D721Med (cell line): ENCODE data around the gene DEDD.

ENCODE experiments used
- DNase-seq: peaks from one replicate; pipeline ENCODE4 v3.0.0; 2011; ENCODE audit warnings: low spot score; ENCODE audit not compliant: insufficient read length
- FAIRE-seq: peaks from 2 replicates; lab custom pipeline; 2011; peaks lifted over from hg19 to GRCh38; lab: Jason Lieb, UNC
- TF ChIP-seq, protein P1 (sequence below): IDR thresholded peaks from 2 replicates; pipeline ENCODE4 v1.5.1; 2012; ENCODE audit warnings: mild to moderate bottlenecking, control low read depth; ENCODE audit not compliant: insufficient read depth; ENCODE audit errors: missing control alignments

Gene DEDD

DNA sequence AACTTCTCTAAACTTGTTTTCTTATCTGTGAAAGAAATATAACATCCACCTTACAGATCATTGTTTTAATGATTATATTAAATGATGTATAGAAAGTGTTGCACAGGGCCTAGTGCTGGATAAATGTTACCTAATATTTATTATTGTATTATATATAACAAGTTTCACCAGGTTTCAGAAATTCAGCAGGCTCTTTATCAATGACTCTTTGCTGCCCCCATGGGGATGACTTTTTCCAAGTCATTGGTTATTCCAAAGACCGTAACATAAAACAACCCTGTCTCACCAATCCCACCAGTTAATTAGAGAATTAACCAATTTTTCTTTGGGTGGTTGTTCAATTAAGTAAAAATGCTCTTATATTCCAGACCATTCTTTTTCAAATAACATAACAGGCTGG, 7.3 kb upstream of the DEDD start:
- FAIRE-seq: no peak
- TF ChIP-seq, protein P1, sequence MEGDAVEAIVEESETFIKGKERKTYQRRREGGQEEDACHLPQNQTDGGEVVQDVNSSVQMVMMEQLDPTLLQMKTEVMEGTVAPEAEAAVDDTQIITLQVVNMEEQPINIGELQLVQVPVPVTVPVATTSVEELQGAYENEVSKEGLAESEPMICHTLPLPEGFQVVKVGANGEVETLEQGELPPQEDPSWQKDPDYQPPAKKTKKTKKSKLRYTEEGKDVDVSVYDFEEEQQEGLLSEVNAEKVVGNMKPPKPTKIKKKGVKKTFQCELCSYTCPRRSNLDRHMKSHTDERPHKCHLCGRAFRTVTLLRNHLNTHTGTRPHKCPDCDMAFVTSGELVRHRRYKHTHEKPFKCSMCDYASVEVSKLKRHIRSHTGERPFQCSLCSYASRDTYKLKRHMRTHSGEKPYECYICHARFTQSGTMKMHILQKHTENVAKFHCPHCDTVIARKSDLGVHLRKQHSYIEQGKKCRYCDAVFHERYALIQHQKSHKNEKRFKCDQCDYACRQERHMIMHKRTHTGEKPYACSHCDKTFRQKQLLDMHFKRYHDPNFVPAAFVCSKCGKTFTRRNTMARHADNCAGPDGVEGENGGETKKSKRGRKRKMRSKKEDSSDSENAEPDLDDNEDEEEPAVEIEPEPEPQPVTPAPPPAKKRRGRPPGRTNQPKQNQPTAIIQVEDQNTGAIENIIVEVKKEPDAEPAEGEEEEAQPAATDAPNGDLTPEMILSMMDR: peak; percentile 69
- no peak for DNase-seq

DNA sequence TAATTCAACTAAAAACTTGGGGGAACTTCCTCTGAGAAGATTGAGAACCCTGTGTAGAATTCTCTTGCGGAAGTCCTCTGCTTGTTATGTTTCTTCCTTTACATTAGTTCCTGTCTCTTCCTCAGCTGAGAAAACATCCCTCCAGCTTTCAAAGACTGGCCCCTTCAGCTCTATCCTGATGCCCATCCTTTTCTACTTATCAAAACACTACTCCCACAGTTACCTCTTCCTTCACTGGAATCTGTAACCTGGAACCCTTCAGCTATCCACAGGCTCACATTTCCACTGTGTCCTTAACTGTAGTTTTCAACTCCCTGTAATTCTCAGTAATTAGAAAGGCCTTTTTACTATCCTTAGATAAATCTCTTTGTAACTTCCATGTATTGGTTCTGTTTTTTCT, 6.0 kb upstream of the DEDD start:
- FAIRE-seq: no peak
- no peak for DNase-seq
- TF ChIP-seq, protein P1: no peak

DNA sequence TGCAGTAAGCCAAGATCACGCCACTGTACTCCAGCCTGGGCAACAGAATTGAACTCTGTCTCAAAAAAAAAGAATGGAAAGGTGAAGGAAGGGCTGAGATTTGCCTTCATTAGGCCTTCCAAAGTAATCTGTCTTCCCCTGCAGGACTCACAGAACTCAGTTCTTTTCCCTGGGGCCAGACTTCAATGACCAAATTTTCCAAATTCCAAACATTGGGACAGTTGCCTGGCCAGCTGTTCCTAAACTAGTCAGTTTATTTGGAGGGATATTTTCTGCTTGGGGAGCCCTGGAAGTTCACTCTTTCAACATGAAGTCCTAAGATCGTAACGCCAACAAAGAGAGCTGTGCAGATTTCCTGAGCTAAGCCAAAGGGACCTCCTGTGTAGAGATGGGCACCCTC, 5.4 kb upstream of the DEDD start:
- TF ChIP-seq, protein P1: no peak
- no peak for FAIRE-seq
- DNase-seq: no peak

DNA sequence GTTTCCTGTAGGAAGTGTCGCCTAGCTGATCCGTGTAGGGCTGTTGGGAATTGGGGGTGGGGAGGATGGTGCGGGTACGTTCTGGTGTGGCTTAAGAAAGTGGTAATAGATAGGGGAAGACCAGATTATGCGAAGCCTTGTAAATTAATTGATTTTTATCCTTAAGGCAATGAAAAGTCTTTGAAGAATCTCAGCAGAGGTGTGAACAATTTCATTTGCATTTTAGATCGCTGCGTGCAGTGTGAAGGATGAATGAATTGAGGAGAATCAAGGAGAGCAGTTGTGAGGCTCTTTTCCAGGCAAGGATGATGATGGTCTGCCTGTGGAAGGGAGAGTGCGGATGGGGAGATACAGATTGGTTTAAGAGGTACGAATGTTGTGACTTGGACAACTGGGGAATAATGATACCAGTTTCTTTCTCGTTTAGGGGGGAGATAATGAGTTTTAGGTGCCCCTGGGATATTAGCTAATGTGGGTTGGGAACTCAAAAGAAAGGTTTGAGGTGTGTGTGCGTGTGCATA, 813 bp upstream of the DEDD start:
- DNase-seq (no peak), FAIRE-seq (no peak)
- TF ChIP-seq, protein P1: no peak

DNA sequence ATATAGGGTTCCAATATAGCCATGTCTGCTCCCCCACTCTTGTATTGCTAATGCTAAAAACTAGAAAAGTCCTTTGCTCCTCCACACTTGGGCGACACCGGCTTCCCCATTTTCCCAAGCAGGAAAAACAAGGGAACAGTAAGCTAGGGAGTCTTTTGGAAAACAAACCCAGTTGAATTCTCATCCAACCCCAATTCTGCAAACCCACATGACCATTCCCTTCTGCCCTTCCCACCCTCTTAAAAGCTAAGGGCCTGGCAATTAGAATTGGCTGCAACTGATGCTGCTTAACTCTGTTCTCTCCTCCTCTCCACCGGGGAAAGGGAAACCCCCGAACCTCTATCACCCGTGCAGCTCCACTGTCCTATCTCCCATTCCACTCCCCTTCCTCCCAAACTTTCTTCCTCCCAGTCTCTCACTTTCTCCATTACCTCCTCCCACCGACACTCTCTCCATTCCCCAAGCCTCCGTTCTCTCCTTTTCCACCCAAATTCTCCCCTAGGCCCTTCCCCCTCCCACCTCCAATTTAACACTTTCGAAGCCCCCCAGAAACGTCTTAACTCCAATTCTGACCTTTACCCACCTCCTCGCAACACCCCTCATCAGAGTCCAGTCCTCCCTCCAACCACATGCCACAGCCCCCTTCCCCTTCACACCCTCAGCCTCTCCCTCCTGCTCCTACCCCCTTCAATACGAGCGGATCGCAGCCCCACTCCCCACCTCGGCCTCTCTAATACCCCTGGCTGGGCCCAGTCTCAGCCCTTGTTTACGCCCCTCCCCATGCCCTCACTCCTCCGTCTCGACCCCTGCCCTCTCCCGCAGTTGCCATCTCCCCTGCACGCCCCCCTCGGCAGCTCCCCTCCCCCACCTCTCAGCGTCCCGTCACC, 701 bp downstream of the DEDD start:
- DNase-seq: no peak
- no peak for FAIRE-seq
- TF ChIP-seq, protein P1: no peak

DNA sequence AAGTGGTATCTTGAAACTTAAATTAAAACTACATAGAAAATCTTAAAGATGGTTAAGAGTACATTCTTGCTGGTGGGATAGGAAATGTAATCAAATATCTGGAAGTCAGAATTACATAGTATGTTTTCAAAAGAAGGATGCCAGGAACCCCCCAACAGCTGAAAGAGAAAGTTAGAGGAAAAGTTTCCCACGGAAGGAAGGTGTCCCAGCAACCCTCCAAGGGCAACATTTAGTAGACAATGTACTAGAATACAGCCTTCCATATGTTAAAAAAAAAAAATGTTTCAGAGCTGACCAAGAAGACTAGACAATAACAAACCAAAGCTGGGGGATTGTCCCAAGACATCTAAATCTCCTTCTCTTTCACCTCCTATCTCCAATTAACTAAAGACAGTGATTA, 2.2 kb downstream of the DEDD start:
- TF ChIP-seq, protein P1: no peak
- FAIRE-seq (no peak), DNase-seq (no peak)

DNA sequence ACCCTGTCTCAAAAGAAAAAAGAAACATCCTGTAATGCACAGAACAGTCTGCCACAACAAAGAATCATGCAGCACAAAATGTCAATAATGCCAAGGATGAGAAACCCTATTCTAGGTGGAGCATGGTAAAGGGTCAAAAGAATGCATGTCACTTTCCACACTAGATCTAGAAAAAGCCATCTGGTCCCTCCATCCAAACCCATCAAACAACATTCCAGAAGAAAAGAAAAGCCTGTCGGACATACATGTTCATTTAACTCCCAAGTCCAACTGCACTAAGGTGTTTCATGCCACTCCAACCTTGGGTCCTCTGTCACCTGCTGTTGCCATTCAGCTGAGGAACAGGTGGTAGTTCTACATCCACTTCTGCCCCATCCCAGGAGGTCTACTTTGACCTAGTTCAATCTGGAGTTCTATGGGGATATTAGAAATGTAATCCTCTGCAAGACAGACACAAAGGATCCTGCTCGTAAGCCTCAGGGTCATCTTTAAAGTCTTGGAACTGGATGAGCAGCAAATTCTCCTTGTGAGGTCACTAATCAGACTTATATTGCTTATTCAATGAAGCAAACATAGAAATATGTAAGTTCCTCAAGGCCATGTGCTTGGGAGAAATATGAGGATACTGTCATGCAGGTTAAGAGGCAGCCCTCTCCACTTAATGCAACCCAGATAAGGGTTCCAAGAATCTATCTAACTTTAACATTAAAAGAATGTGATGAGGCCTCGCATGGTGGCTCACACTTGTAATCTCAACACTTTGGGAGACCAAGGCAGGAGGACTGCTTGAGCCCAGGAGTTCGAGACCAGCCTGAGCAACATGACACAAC, 3.7 kb downstream of the DEDD start:
- FAIRE-seq: no peak
- DNase-seq: no peak
- TF ChIP-seq, protein P1: no peak
